NCI-H2107 treated with DMSO at 0.1 percent for 48 hours (cell line): ENCODE results near the gene RALGAPB.
"Not testable (repeated sequence)": the region's sequence is repeated elsewhere in the genome, so short reads cannot be mapped to it uniquely, and the experiment has no call there.

ENCODE experiments used
- DNase-seq: peaks from one replicate; lab custom pipeline; 2025; ENCODE audit not compliant: unreplicated experiment; lab: John Stamatoyannopoulos, UW

RALGAPB gene

GRCh38 chr20:38485041-38485440, 12.4 kb downstream of the RALGAPB start:
- no peak for DNase-seq

DNA sequence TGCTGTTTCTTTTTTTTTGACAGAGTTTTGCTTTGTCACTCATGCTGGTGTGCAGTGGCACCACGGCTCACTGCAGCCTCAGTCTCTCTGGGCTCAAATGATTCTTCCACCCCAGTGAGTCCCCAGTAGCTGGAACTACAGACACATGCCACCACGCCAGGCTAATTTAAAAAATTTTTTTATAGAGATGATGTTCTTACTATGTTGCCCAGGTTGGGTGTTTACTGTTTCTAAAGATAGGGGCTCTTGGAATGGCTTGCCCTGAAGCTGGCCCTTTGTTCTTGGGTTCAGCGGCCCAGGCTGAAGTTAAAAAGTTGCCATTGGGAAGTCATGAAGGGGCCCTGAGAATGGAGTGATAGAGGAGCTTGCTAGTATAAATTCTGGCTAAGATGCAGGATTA, 16.5 kb downstream of the RALGAPB start:
- DNase-seq, result no peak

- no peak for DNase-seq
These were observed 24.7 kb downstream of the RALGAPB start for GRCh38 chr20:38497246-38497935.

GRCh38 chr20:38498909-38499308, 26.3 kb downstream of the RALGAPB start:
- DNase-seq, result no peak

GRCh38 chr20:38499366-38499765, 26.7 kb downstream of the RALGAPB start:
- DNase-seq, result no peak

GRCh38 chr20:38501858-38502436, 29.3 kb downstream of the RALGAPB start:
- DNase-seq, result no peak

DNA sequence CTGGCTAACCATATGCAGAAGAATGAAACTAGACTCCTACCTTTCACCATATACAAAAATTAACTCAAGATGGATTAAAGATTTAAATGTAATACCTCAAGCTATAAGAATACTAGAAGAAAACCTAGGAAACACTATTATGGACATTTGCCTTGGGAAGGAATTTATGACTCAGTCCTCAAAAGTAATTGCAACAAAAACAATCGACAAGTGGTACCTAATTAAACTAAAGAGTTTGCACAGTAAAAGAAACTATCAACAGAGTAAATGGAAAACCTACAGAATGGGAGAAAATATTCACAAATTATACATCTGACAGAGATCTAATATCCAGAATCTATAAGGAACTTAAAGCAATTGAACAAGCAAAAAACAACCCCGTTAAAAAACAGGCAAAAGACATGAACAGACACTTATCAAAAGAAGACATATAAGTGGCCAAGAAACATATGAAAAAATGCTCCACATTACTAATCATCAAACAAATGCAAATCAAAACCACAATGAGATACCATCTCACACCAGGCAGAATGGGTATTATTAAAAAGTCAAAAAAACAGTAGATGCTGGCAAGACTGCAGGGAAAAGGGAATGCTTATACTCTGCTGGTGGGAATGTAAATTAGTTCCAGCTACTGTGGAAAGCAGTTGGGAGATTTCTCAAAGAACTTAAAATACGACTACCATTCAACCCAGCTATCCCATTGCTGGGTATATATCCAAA, 31.9 kb downstream of the RALGAPB start:
- no peak for DNase-seq

- DNase-seq, result no peak
These were observed 32.4 kb downstream of the RALGAPB start for GRCh38 chr20:38505091-38505455.

DNA sequence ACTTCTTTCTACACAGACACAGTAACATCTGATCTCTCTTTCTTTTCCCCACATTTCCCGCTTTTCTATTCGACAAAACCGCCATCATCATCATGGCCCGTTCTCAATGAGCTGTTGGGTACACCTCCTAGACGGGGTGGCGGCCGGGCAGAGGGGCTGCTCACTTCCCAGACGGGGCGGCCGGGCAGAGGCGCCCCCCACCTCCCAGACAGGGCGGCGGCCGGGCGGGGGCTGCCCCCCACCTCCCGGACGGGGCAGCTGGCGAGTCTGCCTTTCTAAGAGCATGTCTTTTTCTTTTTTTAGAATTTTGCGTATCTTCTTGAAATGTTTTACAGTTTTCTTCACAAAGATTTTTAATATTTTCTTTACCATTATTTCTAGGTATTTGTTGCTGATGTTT, 39.1 kb downstream of the RALGAPB start:
- not testable (repeated sequence) for DNase-seq

GRCh38 chr20:38514185-38514584, 41.5 kb downstream of the RALGAPB start:
- DNase-seq, result no peak

GRCh38 chr20:38514947-38515346, 42.3 kb downstream of the RALGAPB start:
- no peak for DNase-seq

DNA sequence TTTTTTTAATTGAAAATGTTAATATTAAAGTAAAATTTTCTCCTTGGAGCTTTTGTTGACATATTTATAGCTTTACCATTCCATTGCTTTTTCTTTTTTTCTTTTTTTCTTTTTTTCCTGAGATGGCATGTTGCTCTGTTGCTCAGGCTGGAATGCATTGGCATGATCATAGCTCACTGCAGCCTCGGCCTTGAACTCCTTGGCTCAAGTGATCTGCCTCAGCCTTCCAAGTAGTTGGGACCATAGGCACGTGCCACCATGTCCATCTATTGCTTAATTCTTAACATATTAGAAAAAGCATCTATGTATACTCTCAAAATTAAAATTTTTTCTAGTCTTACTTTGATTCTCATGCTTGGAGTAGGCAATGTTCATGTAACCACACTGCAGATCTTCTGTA, 43.0 kb downstream of the RALGAPB start:
- DNase-seq, result no peak

- no peak for DNase-seq
These were observed 46.8 kb downstream of the RALGAPB start for GRCh38 chr20:38519426-38519825.

DNA sequence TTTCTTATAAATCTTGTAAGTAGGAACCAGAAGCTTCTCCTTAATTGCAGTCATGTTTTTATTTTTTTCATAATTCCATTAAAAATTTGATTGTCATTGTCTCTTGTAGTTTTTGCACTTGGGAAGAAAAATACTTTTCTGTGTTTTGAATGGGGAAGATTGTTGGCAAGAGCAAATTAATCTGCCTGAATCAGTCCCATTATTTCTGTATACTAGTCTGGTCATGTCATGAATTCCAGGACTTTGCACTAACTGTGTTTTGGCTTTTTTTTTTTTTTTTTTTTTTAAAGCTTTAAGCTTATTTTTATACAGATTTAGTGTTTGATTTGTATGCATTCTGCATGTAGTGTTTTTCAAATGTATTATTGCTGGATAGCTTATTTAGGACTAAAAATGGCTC, 47.6 kb downstream of the RALGAPB start:
- DNase-seq, result no peak

GRCh38 chr20:38523697-38524096, 51.1 kb downstream of the RALGAPB start:
- DNase-seq, result no peak

GRCh38 chr20:38528167-38528566, 55.5 kb downstream of the RALGAPB start:
- no peak for DNase-seq

GRCh38 chr20:38531021-38531420, 58.4 kb downstream of the RALGAPB start:
- no peak for DNase-seq

- DNase-seq, result no peak
These were observed 62.1 kb downstream of the RALGAPB start for GRCh38 chr20:38534756-38535155.

GRCh38 chr20:38536310-38536709, 63.7 kb downstream of the RALGAPB start:
- no peak for DNase-seq

DNA sequence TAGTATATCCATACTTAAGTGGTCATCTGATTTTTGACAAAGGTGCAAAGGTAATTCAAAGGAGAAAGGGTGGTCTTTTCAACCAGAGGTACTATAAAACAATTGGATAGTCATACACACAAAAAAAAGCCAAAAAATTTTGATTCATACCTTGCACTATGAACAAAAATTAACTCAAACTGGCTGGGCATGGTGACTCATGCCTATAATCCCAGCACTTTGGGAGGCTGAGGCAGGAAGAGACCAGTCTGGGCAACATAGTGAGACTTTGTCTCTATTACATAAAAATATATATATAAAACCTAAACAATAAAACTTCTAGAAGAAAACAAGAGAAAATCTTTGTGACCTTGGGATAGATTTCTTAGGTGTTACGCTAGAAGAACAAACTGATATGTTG, 64.5 kb downstream of the RALGAPB start:
- DNase-seq, result no peak

- DNase-seq, result no peak
These were observed 66.1 kb downstream of the RALGAPB start for GRCh38 chr20:38538789-38539188.
